ENCODE measurements around the gene TAGAP.

DNA sequence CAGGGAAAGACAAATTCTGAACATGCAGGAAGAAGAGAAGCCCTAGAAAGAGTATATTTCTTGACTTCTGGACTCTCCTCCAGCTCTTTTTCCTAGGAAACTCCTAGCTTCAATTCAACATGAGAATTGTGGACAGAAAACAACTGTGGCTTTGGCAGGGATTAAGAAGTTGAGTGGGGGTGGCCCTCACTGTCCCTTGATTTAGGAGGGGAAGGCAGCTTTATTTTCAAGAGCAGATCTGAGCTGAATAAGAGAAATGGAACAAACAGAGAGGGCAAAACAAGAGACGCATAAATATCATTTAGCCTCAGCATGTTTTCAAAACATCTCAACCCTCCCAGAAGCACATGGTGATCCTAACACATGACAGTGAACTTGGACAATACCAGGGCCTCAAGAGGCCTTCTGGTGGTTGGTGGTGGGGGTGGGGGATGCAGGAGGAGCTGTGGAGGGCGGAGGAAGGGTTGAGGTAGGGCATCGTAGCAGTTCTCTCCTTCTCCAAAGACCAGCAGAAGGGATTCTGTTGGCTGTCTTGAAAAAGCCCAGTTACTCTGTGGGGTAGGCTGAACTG lies 21.1 kb upstream of the TAGAP start:
- TF ChIP-seq, protein P1, sequence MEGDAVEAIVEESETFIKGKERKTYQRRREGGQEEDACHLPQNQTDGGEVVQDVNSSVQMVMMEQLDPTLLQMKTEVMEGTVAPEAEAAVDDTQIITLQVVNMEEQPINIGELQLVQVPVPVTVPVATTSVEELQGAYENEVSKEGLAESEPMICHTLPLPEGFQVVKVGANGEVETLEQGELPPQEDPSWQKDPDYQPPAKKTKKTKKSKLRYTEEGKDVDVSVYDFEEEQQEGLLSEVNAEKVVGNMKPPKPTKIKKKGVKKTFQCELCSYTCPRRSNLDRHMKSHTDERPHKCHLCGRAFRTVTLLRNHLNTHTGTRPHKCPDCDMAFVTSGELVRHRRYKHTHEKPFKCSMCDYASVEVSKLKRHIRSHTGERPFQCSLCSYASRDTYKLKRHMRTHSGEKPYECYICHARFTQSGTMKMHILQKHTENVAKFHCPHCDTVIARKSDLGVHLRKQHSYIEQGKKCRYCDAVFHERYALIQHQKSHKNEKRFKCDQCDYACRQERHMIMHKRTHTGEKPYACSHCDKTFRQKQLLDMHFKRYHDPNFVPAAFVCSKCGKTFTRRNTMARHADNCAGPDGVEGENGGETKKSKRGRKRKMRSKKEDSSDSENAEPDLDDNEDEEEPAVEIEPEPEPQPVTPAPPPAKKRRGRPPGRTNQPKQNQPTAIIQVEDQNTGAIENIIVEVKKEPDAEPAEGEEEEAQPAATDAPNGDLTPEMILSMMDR (IDR thresholded peaks at IDR 0.05; ENCODE audit: extremely low read depth in 1 of 2, insufficient read depth in 1 of 2, low read depth in 1 of 2, low read length in 2 of 2): no peak
- TF ChIP-seq MYC (IDR thresholded peaks at IDR 0.05; ENCODE audit: low read depth, low read length): no peak
- no peak for TF ChIP-seq POLR2A (IDR thresholded peaks at IDR 0.05; ENCODE audit: low read depth, low read length)
- no peak for TF ChIP-seq POLR2AphosphoS5 (IDR thresholded peaks at IDR 0.05; ENCODE audit: insufficient read depth, low read depth, low read length)
- TF ChIP-seq EZH2 (IDR thresholded peaks at IDR 0.05; ENCODE audit: borderline replicate concordance, low read depth, low read length, severe bottlenecking): no peak
- no peak for TF ChIP-seq JUN (IDR thresholded peaks at IDR 0.05; ENCODE audit: borderline replicate concordance, insufficient read depth, insufficient read length, low read depth)
- TF ChIP-seq FOS (IDR thresholded peaks at IDR 0.05; ENCODE audit: borderline replicate concordance, insufficient read depth, low read length): no peak
